HEK293 (cell line): Measurements from ENCODE around the gene HSPH1.

Experiments used
- CTCF ChIP-seq: fragments of 450-650 bp; formaldehyde crosslinking; IDR thresholded peaks from 2 replicates; pipeline ENCODE4 v1.5.1; 2016; ENCODE audit warnings: missing biosample characterization, missing genetic modification characterization
- OVOL3 ChIP-seq: fragments of 450-650 bp; formaldehyde crosslinking; IDR thresholded peaks from 2 replicates; pipeline ENCODE4 v1.5.1; 2016; ENCODE audit warnings: missing biosample characterization, missing genetic modification characterization
- ZBTB20 ChIP-seq: fragments of 450-650 bp; formaldehyde crosslinking; IDR thresholded peaks from 2 replicates; pipeline ENCODE4 v1.5.1; 2016; ENCODE audit warnings: missing biosample characterization, missing genetic modification characterization
- ZBTB21 ChIP-seq: fragments of 450-650 bp; formaldehyde crosslinking; IDR thresholded peaks from 2 replicates; pipeline ENCODE4 v1.5.1; 2017; ENCODE audit warnings: missing biosample characterization, missing genetic modification characterization
- ZBTB49 ChIP-seq: fragments of 450-650 bp; formaldehyde crosslinking; IDR thresholded peaks from 2 replicates; pipeline ENCODE4 v1.5.1; 2016; ENCODE audit warnings: missing biosample characterization, missing genetic modification characterization, low read depth
- ZNF274 ChIP-seq, 2 experiments: fragments of 200-500 bp in 1 of 2; fragments of 450-650 bp in 1 of 2; sonication (Bioruptor generic) in 1 of 2; formaldehyde crosslinking in 1 of 2; IDR thresholded peaks; 2 replicates each; pipeline versions ENCODE4 v1.5.1 to v1.6.1; 2014 to 2016; ENCODE audit warnings: borderline replicate concordance in 1 of 2, inconsistent platforms in 1 of 2, low read length in 1 of 2, missing biosample characterization in 1 of 2, missing genetic modification characterization in 1 of 2
- ZNF280D ChIP-seq: fragments of 450-650 bp; formaldehyde crosslinking; IDR thresholded peaks from 2 replicates; pipeline ENCODE4 v1.5.1; 2016; ENCODE audit warnings: missing biosample characterization, missing genetic modification characterization

- no peak for TF ChIP-seq OVOL3
- TF ChIP-seq ZNF280D (tag by site-specific recombination): no peak
- TF ChIP-seq ZBTB49 (tag by site-specific recombination): no peak
- no peak for TF ChIP-seq ZNF274 (IDR thresholded peaks at IDR 0.05; ENCODE audit: low read length)
- TF ChIP-seq ZNF274 (tag by site-specific recombination; IDR thresholded peaks at IDR 0.05; ENCODE audit: borderline replicate concordance): no peak
- no peak for TF ChIP-seq CTCF (tag by site-specific recombination)
- TF ChIP-seq ZBTB20 (tag by site-specific recombination): no peak
- no peak for TF ChIP-seq ZBTB21 (tag by site-specific recombination)
Observed at GRCh38 chr13:31168736-31169135, 7.0 kb upstream of the HSPH1 start.
